GM18505 (cell line): ENCODE results near the gene ACOXL.

ENCODE experiments used
- ATAC-seq: cut with Tn5 transposase; IDR thresholded peaks from one replicate; pipeline ENCODE4 v1.9.1; 2021; ENCODE audit not compliant: unreplicated experiment
- POLR2A ChIP-seq: IDR thresholded peaks from 4 replicates; pipeline ENCODE4 v1.6.1; 2011; ENCODE audit warnings: borderline replicate concordance; ENCODE audit not compliant: insufficient read depth, insufficient read length; ENCODE audit errors: extremely low read depth

ACOXL gene

DNA sequence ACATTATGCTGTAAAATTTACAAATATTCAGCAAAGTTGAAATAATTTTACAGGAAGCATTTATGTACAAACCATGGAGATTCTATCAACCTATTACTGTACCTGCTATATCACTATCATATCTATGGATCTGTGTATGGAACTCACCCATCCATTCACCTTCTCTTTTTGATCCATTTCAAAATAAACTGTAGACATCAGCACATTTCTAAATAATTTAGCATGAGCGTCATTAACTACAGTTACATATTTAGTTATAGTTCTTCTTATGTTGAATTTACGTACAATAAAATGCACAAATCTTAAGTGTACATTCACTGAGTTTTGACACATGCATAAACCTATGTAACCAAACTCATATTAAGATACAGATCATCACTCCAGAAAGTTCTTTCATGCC, 260.5 kb downstream of the ACOXL start:
- no peak for TF ChIP-seq POLR2A
- no peak for ATAC-seq

DNA sequence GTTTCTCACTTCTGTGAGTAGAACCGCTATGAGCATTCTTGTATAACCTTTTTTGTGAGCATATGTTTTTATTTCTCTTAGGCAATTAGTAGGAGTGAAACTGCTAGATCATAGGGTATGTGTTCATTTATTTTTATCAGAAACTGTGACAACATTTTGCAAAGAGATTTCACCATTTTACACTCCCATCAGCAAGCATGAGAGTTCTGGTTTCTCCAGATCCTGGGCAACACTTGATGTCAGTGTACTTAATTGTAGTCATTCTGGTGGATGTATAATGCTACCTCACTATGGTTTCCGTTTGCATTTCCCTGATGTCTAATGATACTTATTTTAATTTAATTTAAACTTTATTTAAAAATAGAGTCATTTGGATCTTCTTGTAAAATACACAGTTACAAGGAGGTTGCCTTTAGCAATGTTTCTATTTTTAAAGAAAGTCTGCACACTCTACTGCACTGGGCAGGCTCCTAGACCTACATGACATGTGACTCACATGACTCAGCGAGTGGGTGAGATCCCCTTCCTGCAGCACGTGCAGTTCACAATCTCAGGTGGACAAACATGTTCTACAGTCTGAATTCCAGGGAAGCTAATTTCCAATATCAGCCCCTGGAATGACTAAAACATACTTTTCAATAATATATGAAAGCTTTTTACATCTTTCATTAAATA, 261.3 kb downstream of the ACOXL start:
- TF ChIP-seq POLR2A = no peak
- ATAC-seq = no peak

DNA sequence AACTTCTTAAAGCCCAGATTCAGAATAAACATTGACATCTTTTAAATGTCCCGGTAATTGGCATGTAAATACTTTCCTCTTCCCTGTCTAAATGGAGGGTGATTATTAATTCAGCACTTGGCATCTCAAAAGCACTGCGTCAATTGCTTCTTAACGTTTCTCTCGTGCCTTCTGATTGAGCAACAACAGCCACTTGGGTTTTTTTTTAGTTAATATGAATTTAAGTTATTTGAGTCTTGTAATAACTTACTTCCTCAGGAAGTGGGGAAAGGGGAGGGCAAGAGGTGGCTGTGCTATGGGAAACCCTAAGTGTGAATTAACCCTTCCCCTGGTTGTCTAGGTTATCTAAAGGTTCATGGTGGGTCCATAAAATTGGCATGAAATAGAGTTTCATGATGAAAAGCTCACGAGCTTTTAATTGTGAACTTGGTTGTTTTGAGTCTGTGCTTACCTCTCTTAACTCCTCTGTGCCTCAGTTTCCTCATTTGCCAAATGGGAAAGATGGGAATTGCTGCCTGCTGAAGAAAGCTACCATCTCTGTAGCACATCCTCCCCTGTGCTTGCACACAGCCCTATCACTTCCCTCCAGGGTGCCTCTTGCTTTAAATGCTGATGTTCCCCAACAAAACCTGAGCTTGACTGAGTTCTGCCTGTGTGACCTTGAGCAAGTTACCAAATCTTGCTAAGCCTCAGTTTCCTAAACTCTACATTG, 262.0 kb downstream of the ACOXL start:
- no peak for TF ChIP-seq POLR2A

DNA sequence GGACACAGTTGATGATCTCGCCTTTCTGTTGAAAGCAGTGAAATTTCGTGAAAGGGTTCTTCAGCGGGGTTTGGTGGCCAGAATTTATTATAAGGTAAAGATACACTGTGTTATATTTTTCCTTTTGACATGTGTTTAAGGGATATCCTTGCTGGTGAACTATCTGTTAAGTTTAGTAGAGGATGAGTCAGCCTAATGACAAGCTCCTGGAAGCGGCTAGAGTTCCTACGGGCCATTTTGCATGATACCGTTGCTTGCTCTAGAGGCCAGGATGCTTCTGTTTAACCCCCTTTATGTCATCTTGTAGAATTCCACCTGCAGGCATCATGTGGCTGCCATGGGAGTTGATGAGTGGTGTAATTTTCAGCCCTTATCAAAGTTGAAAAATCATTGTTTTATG, 263.5 kb downstream of the ACOXL start:
- TF ChIP-seq POLR2A = no peak
- no peak for ATAC-seq

More for the DNA sequence above, 262.0 kb downstream of the ACOXL start:
- ATAC-seq = no peak

DNA sequence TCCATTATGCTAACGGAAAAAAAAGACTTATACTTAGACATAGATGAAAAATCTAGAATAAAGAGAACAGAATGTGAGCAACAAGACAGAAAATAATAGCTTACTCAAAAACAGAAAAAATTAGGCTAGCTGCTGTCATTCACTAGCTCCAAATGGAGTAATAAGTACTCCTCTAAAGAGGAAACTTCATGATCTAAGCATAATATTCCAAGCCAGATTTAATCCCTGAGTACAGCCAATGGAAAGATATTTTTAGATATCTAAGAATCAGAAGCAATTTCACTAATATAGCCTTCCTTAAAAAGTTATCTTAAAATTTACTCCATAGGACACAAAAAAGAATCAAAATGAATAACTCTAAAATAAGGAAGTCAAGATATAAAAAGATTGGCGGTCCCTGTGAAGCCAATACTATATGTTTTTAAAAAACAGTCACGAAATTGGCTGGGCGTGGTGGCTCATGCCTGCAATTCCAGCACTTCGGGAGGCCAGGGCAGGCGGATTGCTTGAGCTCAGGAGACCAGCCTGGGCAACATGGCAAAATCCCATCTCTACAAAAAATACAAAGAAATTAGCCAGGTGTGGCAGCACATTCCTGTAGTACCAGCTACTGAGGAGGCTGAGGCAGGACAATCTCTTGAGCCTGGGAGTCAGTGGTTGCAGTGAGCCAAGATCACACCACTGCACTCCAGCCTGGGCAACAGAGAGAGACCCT, 265.1 kb downstream of the ACOXL start:
- no peak for TF ChIP-seq POLR2A
- ATAC-seq = no peak

DNA sequence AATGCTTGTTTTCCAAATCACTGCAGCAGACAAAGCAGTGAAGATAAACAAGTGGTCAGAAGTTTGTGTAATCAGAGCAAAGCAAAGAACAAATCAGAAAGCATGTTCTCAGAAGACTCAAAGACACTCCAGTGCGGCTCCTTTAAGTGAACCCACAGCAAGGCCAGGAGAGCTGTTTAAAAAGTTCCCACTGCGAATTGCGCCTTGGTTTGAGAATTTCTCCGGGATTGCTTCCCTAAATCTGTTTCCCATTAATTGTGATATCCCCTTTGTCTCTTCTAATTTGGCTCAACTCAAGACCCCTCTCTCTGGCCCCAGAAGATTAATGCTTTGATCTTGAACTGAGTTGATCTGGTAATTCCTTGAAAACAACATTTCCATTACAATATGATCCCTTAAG, 265.9 kb downstream of the ACOXL start:
- no peak for TF ChIP-seq POLR2A
- no peak for ATAC-seq

DNA sequence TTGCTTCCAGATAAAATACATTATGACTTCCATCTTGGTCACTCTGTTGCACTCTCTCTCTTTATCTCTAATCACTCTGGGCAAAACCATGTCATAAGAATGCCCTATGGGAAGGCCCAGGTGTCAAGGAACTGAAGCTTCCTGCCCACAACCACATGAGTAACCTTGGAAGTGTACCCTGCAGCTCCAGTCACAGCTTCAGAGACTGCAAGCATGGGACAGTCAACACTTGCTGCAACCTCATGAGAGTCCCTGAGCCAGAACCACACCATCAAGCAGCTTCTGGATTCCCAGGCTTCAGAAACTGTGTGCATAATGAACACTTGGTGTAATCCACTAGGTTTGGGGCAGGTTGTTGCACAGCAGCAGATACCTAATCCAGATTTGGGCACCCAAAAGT, 267.3 kb downstream of the ACOXL start:
- TF ChIP-seq POLR2A = no peak
- ATAC-seq = no peak

DNA sequence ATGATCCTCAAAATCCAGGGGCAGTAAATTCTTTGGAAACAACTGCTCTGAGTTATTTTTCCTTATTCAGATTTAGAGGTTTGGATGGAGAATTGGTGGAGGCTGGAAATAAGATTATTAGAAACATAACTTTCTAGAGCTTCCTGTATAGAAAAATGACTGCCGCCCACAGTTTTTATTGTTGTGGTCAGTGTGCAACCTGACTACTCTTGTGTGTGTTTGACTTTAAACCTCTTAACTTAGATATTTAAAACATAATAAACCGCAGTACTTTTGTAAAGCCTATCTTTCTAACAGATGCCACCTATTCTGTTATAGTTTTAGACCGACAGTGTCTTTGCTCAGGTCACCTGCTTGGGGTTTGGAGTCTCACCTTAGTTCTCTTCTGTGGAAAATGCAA, 272.9 kb downstream of the ACOXL start:
- no peak for ATAC-seq
- no peak for TF ChIP-seq POLR2A

DNA sequence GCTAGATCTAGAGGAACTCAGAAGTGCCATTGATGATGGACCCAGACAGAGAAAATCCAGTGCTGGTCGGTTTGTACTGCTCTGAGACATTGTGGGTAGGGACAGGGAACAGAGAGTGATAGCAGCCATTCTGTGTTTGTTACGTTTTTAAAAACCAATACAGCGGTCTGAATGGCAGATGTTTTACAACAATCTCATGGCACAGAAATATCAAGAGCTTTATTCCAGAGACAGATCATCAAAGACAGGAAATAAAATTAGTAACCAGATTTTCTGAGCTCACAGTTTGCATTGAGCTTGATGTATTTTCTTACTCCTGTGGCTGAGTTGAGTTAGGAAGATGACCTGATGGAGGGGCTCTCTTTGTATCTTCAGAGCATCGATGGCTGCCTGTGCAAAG, 273.4 kb downstream of the ACOXL start:
- no peak for TF ChIP-seq POLR2A
- ATAC-seq = no peak

DNA sequence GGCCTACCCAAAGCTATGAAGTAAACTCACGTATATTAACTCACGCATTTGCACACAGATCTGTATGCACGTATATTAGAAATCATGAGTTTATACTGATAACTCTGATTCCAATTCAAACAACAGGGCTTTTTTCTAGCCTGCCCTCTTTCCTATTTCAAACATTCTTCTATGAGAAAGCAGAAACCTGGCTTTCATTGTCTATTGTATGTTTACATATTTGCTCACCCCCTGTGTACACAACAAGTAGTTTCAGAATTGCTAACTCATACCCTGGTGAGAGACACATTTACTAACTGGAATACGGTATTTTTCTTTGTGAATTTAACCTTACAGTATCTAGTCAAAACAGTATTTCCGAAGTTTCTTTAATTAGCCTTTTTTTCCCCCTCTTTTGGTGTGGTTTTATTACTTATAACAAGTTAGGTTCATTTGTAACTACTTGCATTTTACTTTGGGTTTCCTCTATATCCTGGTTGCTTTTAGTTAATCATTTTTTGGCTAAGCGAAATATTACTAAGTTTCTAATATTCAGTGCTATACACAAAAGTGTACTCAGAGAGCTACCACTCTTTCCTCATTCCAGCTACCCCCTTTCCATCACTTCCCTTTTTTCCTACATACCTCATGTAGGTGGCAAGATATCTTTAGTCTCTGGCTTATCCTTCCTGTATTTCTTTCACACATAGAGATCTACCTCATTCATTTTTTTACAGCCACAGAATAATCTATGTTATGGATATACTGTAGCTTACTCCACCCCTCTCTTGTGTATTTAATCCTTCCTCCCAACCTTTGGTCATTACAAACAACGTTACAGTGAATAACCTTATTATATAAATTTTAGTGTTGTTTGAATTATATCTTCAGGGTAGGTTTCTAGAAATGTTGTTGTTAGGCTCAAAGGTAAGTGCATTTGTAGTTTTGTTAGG, 275.6 kb downstream of the ACOXL start:
- ATAC-seq = no peak
- TF ChIP-seq POLR2A = no peak

DNA sequence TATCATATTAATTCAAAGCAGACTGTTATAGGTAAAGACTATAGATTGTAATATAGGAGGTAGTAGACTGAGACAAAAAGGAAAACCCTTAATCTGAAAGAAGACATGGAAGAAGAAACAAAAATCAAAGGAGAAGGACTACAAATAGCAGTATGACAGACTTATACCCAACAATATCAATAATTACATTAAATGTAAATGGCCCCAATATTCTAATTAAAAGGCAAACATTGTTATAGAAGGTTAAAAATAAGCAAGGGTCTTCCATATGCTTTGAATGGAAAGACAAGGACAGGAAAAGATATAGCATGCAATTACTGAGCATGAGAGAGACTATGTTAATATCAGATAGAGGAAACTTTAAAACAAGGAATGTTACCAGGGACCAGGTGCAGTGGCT, 278.8 kb downstream of the ACOXL start:
- no peak for TF ChIP-seq POLR2A
- no peak for ATAC-seq

DNA sequence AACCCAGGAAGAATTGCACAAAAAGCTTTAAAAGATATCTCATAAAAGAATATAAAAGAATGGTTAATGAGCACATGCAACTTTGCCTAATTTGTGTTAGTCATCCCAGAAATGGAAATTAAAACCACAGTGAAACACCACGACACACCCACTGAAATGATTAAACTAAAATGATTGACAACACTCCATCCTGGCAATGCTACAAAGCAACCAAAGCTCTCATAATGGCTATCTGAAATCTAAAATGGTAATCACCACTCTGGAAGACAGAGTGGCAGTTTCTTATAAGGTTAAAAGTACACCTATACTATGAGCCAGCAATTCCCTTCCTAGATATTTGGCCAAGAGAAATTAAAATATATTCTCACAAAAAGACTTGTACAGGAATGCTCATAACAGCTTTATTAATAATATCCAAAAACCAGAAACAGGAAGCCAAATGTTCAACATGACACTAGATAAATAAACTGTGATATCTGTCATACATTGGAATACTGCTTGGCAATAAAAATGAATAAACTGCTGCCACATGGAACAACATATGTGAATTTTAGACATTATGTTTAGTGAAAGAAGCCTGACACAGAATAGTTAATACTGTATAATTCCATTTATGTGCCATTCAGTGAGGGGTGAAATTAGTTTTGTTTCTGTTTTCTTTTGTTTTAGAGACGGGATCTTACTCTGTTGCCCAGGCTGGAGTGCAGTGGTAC, 283.1 kb downstream of the ACOXL start:
- no peak for TF ChIP-seq POLR2A
- ATAC-seq = no peak

DNA sequence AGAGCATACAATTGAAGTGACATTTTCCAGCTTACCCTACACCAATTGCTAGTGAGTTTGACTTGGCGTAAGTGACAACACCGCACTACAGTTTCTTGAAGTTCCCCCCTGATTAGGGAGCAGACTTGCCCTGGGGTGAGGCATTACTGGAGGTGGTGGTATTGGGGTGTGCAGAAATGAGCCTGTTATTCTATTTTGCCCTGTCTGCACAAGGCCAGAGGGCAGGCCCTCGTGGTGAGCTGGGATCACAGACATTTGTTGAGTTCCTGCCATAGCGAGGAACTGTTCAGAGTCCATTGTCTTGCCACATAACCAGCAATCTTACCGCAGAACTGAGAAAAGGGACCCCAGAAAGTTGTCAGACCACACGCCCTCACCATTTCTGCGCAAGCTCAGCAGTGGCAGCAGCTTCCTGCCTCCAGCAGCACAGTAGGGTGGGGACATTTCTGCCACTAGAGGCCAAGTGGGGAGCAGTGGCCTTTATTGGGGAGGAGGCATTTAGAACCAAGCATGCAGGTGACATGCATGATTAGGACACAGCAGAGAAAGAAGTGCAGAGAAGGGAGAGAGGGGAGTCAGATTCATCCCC, 284.8 kb downstream of the ACOXL start:
- no peak for ATAC-seq
- TF ChIP-seq POLR2A = no peak

DNA sequence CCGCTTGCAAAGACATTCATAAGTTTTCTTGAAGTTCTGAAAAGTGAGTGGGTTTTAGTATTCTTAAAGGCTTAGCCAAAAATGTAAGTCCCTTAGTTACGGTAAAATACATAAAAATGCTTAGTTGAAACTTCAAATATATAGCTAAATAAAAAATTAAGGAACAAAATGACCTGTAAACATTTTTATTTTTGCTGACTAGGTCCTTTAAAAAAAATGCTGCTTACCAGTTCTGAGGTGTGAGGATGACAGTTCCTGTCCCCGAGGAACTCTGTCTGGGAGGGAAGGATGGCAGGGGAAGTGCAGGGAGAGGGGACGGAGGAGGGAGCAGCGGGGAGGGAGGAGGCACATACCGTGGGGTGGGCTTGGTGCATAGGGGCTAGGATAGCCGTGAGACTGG, 285.5 kb downstream of the ACOXL start:
- no peak for TF ChIP-seq POLR2A

More for the DNA sequence above, 285.5 kb downstream of the ACOXL start:
- ATAC-seq = no peak
